ENCODE results near the gene EPB41.
A peak's percentile ranks its signal among the peaks of the same experiment; 100 is the strongest.

GRCh38 chr1:28886731-28887418 is 27.5 kb upstream of the EPB41 start:
- peak; percentile 35; the same call in 1 of the 2 replicates for TF ChIP-seq E2F6 (IDR thresholded peaks at IDR 0.05)
- TF ChIP-seq, protein P1, sequence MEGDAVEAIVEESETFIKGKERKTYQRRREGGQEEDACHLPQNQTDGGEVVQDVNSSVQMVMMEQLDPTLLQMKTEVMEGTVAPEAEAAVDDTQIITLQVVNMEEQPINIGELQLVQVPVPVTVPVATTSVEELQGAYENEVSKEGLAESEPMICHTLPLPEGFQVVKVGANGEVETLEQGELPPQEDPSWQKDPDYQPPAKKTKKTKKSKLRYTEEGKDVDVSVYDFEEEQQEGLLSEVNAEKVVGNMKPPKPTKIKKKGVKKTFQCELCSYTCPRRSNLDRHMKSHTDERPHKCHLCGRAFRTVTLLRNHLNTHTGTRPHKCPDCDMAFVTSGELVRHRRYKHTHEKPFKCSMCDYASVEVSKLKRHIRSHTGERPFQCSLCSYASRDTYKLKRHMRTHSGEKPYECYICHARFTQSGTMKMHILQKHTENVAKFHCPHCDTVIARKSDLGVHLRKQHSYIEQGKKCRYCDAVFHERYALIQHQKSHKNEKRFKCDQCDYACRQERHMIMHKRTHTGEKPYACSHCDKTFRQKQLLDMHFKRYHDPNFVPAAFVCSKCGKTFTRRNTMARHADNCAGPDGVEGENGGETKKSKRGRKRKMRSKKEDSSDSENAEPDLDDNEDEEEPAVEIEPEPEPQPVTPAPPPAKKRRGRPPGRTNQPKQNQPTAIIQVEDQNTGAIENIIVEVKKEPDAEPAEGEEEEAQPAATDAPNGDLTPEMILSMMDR (IDR thresholded peaks at IDR 0.05; ENCODE audit: control extremely low read depth in 1 of 3, insufficient read depth in 1 of 3, low read depth in 1 of 3, low read length in 3 of 3) = no peak; a peak in 1 of 4 replicates
- TF ChIP-seq EZH2 (IDR thresholded peaks at IDR 0.05; ENCODE audit: low read depth, low read length, severe bottlenecking) = no peak
- TF ChIP-seq POLR2AphosphoS5 (IDR thresholded peaks at IDR 0.05; ENCODE audit: low read depth, low read length) = no peak
- no peak for TF ChIP-seq EP300 (IDR thresholded peaks at IDR 0.05; ENCODE audit: borderline replicate concordance in 1 of 2, low read depth in 2 of 2, low read length in 2 of 2)
- TF ChIP-seq CHD1 (IDR thresholded peaks at IDR 0.05; ENCODE audit: low read depth, low read length) = no peak
- peak; percentile 70 for TF ChIP-seq MAX (IDR thresholded peaks at IDR 0.05)
- no peak for TF ChIP-seq RAD21 (IDR thresholded peaks at IDR 0.05 in 1 of 2, conservative IDR thresholded peaks at IDR 0.05 in 1 of 2; ENCODE audit: low read depth in 2 of 2, low read length in 2 of 2)
